ENCODE measurements around the gene NFE2L1.
"Not testable (repeated sequence)": the region's sequence is repeated elsewhere in the genome, so short reads cannot be mapped to it uniquely, and the experiment has no call there.

NFE2L1 gene

DNA sequence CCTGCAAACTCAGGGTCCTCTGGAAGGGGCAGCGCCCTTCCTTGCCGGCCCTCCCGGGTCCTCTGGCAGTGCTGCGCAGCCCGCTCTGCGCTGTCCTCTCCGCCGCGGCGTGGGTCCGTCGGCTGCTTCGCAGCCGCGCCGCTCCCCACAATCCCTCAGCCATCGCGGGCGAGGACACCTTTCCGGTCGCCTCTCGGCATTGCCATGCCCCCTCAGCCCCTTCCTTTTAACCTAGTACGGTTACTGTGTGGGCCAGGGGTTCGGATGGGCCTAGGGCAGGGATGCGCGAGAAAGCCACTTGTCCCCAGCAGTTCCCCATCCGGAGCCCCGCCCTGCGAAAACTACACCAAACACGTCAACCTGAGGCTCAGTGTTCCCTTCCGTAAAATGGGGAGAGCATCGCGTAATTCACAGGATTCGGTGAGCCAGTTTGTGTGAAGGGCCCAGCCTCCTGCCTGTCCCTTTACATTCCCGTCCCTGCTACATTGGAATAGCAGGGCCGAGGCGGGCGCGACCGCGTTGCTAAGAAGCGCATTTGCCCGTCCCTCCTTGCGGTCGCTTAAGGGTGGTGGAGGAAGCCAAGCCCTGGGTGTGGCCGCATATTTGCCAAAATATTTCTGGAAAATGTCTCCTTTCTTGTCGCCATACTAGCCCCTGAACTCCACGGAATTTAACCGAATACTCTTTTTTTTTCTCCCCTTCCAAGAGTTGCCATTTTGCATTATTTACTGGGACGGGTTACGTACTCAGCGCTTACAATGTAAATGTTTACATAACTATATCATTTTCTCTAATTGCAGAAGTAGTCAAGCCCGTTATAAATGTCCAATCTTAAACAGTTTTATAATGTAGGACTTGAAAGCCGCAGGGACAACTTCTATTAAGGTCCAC lies 23.8 kb upstream of the NFE2L1 start:
- no peak for DNase-seq

- peak; percentile 95 for DNase-seq
These were observed 22.9 kb upstream of the NFE2L1 start for GRCh38 chr17:48025040-48025903.

DNA sequence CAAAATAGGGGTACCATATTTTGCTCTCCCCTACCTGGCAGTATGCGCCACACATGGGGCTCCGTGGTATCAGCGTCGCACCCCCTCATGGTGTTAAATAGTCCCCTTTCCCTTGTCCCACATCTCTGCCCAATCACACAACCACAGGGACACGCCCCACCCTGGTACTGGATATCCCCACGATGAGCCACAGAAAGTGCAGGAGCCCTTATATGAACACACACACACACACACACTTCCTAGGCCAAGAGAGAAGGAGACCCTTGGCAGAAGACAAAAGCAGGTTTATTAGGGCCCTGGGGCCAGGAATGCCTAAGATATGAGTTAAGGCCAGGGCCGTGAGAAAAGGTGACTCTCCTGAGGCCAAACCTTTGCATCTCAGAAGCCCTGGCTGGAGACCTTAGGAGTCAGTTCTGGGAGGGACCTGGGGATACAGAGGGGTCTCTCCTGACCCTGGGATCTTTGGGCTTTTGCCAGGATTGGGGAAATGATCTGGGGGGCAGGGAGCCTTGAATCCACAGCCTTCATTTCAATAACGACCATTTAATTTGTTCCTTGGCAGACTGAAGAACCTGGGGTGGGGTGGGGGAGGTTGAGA lies 22.2 kb upstream of the NFE2L1 start:
- no peak for DNase-seq

GRCh38 chr17:48026502-48027321 lies 21.4 kb upstream of the NFE2L1 start:
- peak; percentile 77 for DNase-seq

DNA sequence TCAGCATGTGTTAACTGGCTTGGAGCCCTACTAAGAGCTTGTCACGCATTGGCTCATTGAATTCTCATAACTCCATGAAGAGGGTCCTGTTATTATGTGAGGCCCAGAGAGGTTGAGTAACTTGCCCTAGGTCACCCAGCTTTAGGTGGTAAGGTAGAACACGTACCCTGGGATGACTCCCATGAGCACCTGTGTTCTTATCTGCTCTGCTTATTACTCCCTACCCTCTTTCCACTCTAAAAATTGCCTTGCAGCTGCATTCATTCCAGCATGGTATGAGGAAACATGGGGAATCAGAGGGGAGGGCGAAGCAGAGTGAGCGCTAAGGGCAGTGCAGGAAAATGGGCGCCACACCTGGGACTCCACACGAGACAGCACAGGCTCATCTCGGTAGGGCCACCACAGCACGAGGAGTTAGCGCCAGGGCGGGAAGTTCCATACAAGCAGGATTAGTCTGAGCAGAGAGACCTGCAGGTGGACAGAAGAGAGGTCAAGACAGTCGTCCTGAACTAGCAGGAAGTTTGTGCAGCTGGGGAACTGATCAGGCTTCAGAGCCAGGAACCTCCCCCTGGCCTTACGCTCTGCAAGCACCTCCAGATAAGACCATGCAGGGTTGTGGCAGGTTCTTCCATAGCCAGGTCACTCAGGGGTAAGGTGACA lies 20.7 kb upstream of the NFE2L1 start:
- DNase-seq, result no peak

DNA sequence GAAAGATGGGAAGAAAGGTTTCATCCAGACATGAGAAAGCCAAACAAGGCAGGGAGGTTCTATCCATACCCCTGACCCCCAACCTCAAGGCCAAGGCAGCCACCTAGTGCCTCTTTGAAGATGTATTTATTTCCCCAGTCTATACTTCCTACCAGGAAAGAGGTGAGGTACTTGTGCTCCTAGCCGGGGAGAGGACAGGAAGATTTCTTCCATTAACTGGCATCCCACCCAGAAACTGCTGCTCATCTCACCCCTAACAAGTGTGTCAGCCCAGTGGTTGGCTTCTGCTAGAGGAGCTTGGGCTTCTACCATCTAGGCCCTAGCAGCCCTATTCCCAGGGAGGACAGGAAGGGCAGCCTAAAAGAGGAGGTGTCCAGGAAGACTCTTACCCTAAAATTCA lies 19.4 kb upstream of the NFE2L1 start:
- DNase-seq, result no peak

GRCh38 chr17:48030531-48030930 lies 17.6 kb upstream of the NFE2L1 start:
- no peak for DNase-seq

DNA sequence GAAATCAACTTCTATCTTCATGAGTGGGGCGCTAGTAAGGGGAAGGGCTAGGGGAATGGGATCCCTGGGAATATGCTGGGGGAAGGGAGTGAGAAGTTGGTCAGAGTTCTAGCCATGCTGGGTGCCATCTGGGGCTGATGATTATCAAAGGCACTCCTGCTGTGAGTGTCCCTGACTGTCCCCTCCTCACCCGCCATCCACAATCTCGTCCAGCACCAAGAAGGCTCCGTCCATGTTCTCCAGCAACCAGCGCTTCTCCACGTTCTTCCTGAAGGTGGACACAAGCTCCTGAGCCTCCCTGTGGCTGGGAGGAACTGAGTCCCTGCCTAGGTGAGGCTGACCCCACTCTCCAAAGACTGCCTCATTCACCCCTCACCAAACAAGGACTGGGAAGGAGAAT lies 16.2 kb upstream of the NFE2L1 start:
- DNase-seq, result no peak

- not testable (repeated sequence) for DNase-seq
These were observed 13.4 kb upstream of the NFE2L1 start for GRCh38 chr17:48034734-48035133.

DNA sequence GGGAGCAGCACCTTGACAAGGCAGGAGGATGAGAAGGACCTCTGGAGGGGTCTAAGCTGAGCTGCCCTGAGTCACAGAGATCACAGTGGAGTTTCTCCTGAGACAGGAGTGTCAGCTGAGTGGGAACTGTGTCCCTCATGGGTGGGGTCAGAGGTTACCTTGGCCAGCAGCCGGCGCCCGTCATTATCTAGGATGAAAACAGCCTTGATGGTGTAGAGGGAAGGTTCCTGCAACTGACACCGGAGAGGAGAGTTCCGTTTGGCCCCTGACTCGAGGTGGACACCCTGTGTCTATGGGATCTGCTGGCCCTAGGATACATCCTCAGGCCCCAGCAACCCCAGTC lies 11.5 kb upstream of the NFE2L1 start:
- no peak for DNase-seq

DNA sequence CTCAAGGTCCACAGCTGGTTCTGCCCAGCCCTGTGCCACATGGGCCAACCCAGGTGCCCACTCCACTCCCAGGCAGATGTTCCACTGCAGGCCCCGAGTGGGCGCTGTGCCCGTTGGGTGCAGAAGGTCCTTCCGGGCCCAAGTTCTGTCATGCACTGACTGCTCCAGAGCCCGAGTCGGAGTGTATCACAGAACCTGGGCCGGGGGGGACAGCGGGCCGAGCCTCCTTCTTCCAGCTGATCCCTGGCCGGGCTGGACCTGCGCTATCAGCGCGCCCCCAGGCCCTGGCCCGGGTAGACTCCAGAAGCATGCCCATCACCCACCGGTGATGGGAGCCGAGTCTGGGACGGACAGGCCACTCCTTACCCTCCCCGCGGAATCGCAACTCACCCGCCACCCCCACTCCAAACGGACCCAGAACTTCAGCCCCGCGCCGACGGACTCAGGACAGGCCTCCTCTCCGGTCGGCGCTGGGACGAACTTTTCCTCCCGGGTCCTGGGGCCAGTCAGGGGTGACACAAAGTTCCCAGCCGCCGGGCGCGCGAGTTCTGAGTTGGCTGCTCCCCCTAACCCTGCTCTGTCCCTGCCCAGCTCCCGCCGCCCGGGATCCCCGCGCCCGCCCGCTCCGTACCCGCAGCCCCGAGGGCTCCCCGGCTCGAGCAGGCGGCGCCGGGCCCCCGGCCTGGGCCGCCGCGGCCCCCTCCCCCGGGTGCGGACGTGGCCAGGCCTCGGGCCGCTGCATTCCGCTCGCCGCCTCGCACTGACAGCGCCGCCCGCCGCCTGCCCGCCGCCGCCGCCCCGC lies 10.9 kb upstream of the NFE2L1 start, which contains the start of gene COPZ2:
TSS of gene COPZ2 (minus strand) at position 762 of the 802 bp plus-strand sequence. CDS start at position 742, 20 bp downstream.
- DNase-seq, result no peak

DNA sequence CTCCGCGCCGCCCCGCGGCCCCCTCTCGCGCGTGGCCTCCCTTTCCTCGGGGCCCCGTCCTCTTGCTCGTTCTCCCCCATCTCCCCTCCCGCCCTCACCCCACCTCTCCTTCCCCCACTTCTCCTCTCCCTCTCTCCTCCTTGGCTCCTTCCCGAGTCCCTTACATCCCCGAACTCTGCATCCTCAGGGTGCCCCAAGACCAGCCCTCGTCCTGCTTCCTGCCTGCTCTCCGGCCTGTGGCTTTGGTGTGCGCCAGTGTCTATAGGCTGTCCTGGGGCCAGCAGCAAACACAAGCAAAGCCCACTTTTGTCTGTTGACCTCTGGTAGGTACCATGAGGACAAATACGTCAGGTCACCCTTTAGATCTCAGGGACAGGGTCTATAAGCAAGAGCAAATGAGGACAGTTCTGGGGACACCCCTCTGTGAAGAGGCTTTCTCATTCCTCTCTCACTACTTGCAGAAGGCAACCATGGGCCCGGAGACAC lies 10.3 kb upstream of the NFE2L1 start:
- no peak for DNase-seq

DNA sequence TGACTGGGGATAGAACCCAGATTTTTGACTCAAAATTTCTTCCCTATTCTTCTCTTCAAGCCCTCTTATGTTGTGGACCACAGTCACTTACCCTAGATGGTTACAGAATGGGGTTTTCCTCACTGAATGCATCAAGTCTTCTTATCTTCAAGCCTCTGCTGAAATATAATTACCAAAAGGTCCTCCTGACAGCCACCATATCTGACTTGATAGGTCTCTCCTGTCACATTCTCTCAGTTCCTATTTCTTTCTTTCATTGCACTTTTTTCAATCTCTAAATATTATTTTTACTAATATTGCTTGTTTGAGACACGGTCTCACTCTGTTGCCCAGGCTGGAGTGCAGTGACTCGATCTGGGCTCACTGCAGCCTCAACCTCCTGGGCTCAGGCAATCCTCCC lies 9.5 kb upstream of the NFE2L1 start:
- no peak for DNase-seq

- DNase-seq, result no peak
These were observed 5.0 kb upstream of the NFE2L1 start for GRCh38 chr17:48043176-48043575.

- no peak for DNase-seq
These were observed 3.3 kb upstream of the NFE2L1 start for GRCh38 chr17:48044851-48045250.

DNA sequence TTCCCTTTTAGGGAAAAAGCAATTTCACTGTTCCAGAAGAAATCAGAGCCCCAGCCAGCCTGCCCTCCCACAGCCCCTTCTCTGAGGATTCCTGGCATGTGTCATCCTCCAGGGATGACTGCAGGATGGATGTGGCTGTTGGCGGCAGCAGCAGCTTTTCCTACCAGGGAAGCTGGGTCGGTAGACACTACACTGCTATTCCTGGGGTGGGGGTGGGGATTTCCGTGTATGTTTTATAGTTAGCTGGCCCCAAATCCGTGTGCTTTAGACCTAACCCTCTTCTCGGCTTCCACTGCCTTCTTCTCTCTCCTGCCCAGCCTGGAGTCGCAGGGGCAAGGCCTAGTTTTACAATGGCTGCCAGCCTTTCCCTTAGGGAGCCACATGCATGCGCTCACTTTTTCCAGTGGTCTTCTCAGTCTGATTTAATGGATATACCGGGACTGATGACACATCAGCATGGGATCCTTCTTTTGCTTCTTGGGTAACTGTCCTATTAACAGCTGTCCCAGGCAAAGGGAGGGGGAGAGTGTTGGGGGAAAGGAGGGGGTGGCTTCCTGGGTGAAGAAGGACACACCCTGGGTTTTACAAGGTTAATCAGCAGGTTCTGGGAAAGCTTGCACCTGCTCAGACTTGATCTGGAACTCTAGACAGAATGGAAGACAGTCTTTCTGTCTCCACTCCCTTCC lies 2.7 kb upstream of the NFE2L1 start:
- no peak for DNase-seq

GRCh38 chr17:48046296-48046695 lies 1.9 kb upstream of the NFE2L1 start:
- DNase-seq, result no peak

- DNase-seq, result no peak
These were observed 932 bp upstream of the NFE2L1 start for GRCh38 chr17:48047113-48047740.

- peak; percentile 81 for DNase-seq
These were observed 396 bp downstream of the NFE2L1 start for GRCh38 chr17:48048384-48049126.
